Measurements from ENCODE around the gene CAMKK1. TPM values are rescaled to one million over a fixed set of nuclear protein-coding genes. Genes with fewer than 3 reads are reported as not detected.

Gene CAMKK1
- polyA plus RNA-seq, 1 of the 3 experiments (the other 2 are of a cell fraction), result 6.8 TPM

DNA sequence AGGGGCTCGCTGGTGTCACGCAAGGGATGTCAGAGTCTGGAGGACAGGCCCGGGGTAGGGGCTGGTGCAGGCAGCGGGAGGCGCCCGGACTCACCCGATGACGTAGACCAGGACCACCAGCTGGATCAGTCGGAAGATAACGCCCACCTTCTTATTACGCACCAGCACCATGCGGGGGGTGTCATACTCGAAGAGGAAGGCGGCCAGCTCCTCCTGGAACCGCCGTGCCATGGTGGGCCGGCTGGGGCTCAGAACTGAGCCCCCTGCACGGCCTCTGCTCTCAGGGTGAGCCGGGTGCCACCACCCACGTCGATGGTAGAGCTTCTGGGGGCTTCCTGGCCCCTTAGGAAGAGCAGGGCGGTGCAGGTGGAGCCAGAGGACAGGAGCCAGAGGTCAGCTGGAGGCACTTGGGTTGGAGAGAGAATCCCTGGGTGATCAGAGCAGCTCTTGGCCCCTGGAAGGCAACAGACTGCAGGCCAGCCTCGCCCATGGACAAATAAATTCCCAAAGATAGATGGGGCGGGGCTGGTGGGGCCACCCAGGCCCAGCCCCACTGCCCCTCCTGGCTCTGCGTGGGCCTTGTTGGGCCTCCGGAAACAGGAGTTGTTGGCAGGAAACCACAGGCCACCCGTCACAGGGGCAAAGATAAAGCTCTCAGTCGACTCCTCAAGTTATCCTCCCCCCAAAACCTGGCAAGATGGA, 23.3 kb upstream of the CAMKK1 start, which contains the start of gene P2RX1:
Gene P2RX1 (minus strand): TSS at position 471 of the 702 bp plus-strand sequence. CDS start 240 bp downstream, at position 231.
- no peak for DNase-seq
- Histone ChIP-seq H3F3A (replicated peaks; ENCODE audit: insufficient read depth) (no peaks in the 10 kb centered on the region), H3K79me2 (ENCODE audit: insufficient read depth) (no peaks in the 10 kb centered on the region), H3K9me3 (no peaks in the 10 kb centered on the region), H3K36me3 (replicated peaks in 1 of 2; ENCODE audit: control insufficient read depth in 1 of 2, insufficient read depth in 2 of 2, low read length in 1 of 2) (no peaks in the 10 kb centered on the region), H3K9me2 (no peaks in the 10 kb centered on the region), H2AFZ (ENCODE audit: low read depth) (no peak within 1 kb of the TSS), H3K4me3 (ENCODE audit: low read depth in 2 of 2, low read length in 1 of 2) (no peak within 1 kb of the TSS), H3K4me1 (ENCODE audit: control insufficient read depth in 1 of 2, insufficient read depth in 2 of 2, low read depth in 1 of 2, low read length in 1 of 2) (peaks cover 0 to 18% of the 10 kb centered on the region in 2 experiments; a peak in 1 of 4 replicates), H4K20me1 (ENCODE audit: insufficient read depth) (no peaks in the 10 kb centered on the region), H3K27me3 (ENCODE audit: insufficient read depth) (no peaks in the 10 kb centered on the region), H3K27ac (ENCODE audit: low read depth in 2 of 2, low read length in 1 of 2) (no peak within 1 kb of the TSS), H3K9ac (no peak within 1 kb of the TSS), H3K4me2 (no peak within 1 kb of the TSS)
- ChIA-PET POLR2A (no interaction called here), CTCF (interaction anchor here (0.7 to 2.6 kb wide), 5 partner anchors 54 to 178 kb away, joined by 3 to 19 read pairs (median 5); no protein-coding TSS in a partner anchor)
- 90% methylated on average over 20 of the region's 28 CpGs for WGBS (ENCODE audit: low lambda C conversion rate)
- TF ChIP-seq, protein P1, sequence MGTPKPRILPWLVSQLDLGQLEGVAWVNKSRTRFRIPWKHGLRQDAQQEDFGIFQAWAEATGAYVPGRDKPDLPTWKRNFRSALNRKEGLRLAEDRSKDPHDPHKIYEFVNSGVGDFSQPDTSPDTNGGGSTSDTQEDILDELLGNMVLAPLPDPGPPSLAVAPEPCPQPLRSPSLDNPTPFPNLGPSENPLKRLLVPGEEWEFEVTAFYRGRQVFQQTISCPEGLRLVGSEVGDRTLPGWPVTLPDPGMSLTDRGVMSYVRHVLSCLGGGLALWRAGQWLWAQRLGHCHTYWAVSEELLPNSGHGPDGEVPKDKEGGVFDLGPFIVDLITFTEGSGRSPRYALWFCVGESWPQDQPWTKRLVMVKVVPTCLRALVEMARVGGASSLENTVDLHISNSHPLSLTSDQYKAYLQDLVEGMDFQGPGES (IDR thresholded peaks at IDR 0.05; ENCODE audit: low read depth, low read length), result no peak
- TF ChIP-seq YY1 (IDR thresholded peaks at IDR 0.05; ENCODE audit: low read depth), result no peak
- TF ChIP-seq EP300 (IDR thresholded peaks at IDR 0.05; ENCODE audit: borderline replicate concordance in 1 of 2, low read depth in 1 of 2, low read length in 1 of 2), result no peak
- TF ChIP-seq, protein P2, sequence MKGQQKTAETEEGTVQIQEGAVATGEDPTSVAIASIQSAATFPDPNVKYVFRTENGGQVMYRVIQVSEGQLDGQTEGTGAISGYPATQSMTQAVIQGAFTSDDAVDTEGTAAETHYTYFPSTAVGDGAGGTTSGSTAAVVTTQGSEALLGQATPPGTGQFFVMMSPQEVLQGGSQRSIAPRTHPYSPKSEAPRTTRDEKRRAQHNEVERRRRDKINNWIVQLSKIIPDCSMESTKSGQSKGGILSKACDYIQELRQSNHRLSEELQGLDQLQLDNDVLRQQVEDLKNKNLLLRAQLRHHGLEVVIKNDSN (IDR thresholded peaks at IDR 0.05; ENCODE audit: borderline replicate concordance, low read depth), result no peak
- TF ChIP-seq RXRA (IDR thresholded peaks at IDR 0.05; ENCODE audit: borderline replicate concordance, low read depth), result no peak
- TF ChIP-seq TAF1 (IDR thresholded peaks at IDR 0.05; ENCODE audit: borderline replicate concordance, low read depth, low read length), result no peak
- TF ChIP-seq ELF1 (IDR thresholded peaks at IDR 0.05), result no peak
- TF ChIP-seq, protein P3, sequence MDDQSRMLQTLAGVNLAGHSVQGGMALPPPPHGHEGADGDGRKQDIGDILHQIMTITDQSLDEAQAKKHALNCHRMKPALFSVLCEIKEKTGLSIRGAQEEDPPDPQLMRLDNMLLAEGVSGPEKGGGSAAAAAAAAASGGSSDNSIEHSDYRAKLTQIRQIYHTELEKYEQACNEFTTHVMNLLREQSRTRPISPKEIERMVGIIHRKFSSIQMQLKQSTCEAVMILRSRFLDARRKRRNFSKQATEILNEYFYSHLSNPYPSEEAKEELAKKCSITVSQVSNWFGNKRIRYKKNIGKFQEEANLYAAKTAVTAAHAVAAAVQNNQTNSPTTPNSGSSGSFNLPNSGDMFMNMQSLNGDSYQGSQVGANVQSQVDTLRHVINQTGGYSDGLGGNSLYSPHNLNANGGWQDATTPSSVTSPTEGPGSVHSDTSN (IDR thresholded peaks at IDR 0.05), result no peak
- TF ChIP-seq RAD21 (IDR thresholded peaks at IDR 0.05; ENCODE audit: low read length), result no peak
- TF ChIP-seq, protein P4, sequence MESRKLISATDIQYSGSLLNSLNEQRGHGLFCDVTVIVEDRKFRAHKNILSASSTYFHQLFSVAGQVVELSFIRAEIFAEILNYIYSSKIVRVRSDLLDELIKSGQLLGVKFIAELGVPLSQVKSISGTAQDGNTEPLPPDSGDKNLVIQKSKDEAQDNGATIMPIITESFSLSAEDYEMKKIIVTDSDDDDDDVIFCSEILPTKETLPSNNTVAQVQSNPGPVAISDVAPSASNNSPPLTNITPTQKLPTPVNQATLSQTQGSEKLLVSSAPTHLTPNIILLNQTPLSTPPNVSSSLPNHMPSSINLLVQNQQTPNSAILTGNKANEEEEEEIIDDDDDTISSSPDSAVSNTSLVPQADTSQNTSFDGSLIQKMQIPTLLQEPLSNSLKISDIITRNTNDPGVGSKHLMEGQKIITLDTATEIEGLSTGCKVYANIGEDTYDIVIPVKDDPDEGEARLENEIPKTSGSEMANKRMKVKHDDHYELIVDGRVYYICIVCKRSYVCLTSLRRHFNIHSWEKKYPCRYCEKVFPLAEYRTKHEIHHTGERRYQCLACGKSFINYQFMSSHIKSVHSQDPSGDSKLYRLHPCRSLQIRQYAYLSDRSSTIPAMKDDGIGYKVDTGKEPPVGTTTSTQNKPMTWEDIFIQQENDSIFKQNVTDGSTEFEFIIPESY (IDR thresholded peaks at IDR 0.05; ENCODE audit: borderline replicate concordance, low read depth), result no peak
- no peak for TF ChIP-seq CHD2 (IDR thresholded peaks at IDR 0.05; ENCODE audit: low read length, partially characterized antibody)
- no peak for TF ChIP-seq FOXJ3 (CRISPR knock-in tag; IDR thresholded peaks at IDR 0.05)
